Measurements from ENCODE around the gene TRIM46.

DNA sequence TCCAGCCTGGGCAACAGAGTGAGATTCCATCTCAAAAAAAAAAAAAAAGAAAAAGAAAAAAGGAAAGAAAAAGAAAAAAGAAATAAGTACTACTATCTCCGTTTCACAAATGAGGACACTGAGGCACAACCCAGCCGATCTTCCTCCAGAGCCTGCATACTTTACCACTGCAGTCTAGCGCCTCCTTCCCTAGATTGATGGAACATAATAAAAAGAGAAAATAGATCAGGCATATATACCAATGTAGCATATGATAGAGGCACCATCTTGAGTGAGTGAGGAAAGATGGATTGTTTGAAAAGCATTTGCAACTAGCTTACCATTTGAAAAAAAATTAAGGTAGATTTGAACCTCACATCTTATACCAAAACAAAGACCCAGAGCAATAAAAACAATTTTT is 28.2 kb upstream of the TRIM46 start:
- TF ChIP-seq CTCF (conservative IDR thresholded peaks at IDR 0.05; ENCODE audit: low read depth, low read length) = peak; percentile 30; the same call in 1 of the 2 replicates
- no peak for TF ChIP-seq EZH2 (IDR thresholded peaks at IDR 0.05; ENCODE audit: low read length, unreplicated experiment)

All from PC-3 (cell line).